Esophagus muscularis mucosa (tissue), 3 donors: ENCODE results near the gene GAREM1.

Experiments used
- POLR2A ChIP-seq: fragments of 450-650 bp; IDR thresholded peaks from one replicate; pipeline ENCODE4 v1.6.1; 2017; ENCODE audit warnings: antibody characterized with exemption, moderate library complexity, mild to moderate bottlenecking, low read depth
- POLR2AphosphoS5 ChIP-seq, 2 donors: sonication (generic); formaldehyde crosslinking; IDR thresholded peaks; one replicate each; pipeline ENCODE4 v1.6.1; 2017; ENCODE audit warnings: antibody characterized with exemption in 2 of 2
- TF ChIP-seq, protein P1 (sequence below), 3 experiments: fragments of 200-600 bp in 2 of 3; fragments of 450-650 bp in 1 of 3; sonication (generic) in 2 of 3; IDR thresholded peaks; one replicate each; pipeline ENCODE4 v1.5.1; 2017 to 2019; ENCODE audit warnings: antibody characterized with exemption in 3 of 3, mild to moderate bottlenecking in 2 of 3, moderate library complexity in 1 of 3

DNA sequence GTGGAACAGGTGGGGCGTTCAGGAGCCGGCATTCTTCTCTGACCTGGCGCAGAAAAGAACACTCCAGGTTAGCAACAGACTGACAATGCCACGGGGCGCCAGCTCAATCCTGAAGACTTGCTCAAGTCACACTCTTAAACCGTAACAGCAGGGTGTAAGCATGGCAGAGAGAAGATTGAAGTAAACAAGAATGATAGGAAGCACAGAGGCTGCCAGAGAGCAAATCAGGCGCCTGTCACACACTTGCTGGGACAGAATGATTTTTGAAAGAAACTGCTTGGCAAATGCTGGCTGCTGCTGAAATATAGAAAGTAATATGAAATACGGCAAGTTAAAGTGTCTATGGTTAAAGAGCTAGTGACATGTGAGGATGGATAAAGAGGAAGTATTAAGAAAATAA is 200.3 kb downstream of the GAREM1 start:
- TF ChIP-seq, protein P1, sequence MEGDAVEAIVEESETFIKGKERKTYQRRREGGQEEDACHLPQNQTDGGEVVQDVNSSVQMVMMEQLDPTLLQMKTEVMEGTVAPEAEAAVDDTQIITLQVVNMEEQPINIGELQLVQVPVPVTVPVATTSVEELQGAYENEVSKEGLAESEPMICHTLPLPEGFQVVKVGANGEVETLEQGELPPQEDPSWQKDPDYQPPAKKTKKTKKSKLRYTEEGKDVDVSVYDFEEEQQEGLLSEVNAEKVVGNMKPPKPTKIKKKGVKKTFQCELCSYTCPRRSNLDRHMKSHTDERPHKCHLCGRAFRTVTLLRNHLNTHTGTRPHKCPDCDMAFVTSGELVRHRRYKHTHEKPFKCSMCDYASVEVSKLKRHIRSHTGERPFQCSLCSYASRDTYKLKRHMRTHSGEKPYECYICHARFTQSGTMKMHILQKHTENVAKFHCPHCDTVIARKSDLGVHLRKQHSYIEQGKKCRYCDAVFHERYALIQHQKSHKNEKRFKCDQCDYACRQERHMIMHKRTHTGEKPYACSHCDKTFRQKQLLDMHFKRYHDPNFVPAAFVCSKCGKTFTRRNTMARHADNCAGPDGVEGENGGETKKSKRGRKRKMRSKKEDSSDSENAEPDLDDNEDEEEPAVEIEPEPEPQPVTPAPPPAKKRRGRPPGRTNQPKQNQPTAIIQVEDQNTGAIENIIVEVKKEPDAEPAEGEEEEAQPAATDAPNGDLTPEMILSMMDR (IDR thresholded peaks at IDR 0.05): no peak
- TF ChIP-seq POLR2A: no peak
- no peak for TF ChIP-seq POLR2AphosphoS5 (IDR thresholded peaks at IDR 0.05)
